ENCODE data around the gene ANTXR1.

GRCh38 chr2:69080071-69080470, 67.1 kb downstream of the ANTXR1 start:
- no peak for TF ChIP-seq CREB5 (CRISPR knock-in tag; IDR thresholded peaks at IDR 0.05; ENCODE audit: low read depth)
- no peak for TF ChIP-seq CSDC2 (CRISPR knock-in tag; IDR thresholded peaks at IDR 0.05)
- TF ChIP-seq CSRNP3 (CRISPR knock-in tag; IDR thresholded peaks at IDR 0.05), result no peak
- no peak for TF ChIP-seq RARB (CRISPR knock-in tag; IDR thresholded peaks at IDR 0.05)
- TF ChIP-seq BACH2 (CRISPR knock-in tag; IDR thresholded peaks at IDR 0.05; ENCODE audit: borderline replicate concordance), result no peak
